ENCODE results near the gene MOB1B.
A peak's percentile ranks its signal among the peaks of the same experiment; 100 is the strongest.
"Not testable (repeated sequence)": the region's sequence is repeated elsewhere in the genome, so short reads cannot be mapped to it uniquely, and the experiment has no call there.

MOB1B gene

GRCh38 chr4:70979445-70980008, 77.4 kb downstream of the MOB1B start:
- Mint-ChIP-seq H3K9me3 (no peaks in the 10 kb centered on the region), H3K27ac (no peak overlapping the region), H3K4me1 (no peaks in the 10 kb centered on the region), H3K36me3 (peaks cover 1% of the 10 kb centered on the region), H3K4me3 (no peak overlapping the region), H3K27me3 (no peaks in the 10 kb centered on the region)

GRCh38 chr4:70980196-70980595, 78.0 kb downstream of the MOB1B start:
- H3K9me3 Mint-ChIP-seq: no peaks in the 10 kb centered on the region
- no peak overlapping the region for H3K4me3 Mint-ChIP-seq
- H3K27ac Mint-ChIP-seq: no peak overlapping the region
- H3K36me3 Mint-ChIP-seq: peaks cover 1% of the 10 kb centered on the region
- H3K4me1 Mint-ChIP-seq: no peaks in the 10 kb centered on the region
- H3K27me3 Mint-ChIP-seq: no peaks in the 10 kb centered on the region

GRCh38 chr4:70984106-70984505, 81.9 kb downstream of the MOB1B start:
- no peaks in the 10 kb centered on the region for H3K9me3 Mint-ChIP-seq
- no peak overlapping the region for H3K27ac Mint-ChIP-seq
- no peaks in the 10 kb centered on the region for H3K4me1 Mint-ChIP-seq
- no peaks in the 10 kb centered on the region for H3K36me3 Mint-ChIP-seq
- H3K4me3 Mint-ChIP-seq: no peak overlapping the region
- no peaks in the 10 kb centered on the region for H3K27me3 Mint-ChIP-seq

GRCh38 chr4:70984589-70984988, 82.4 kb downstream of the MOB1B start:
- Mint-ChIP-seq H3K4me3 (no peak overlapping the region), H3K4me1 (no peaks in the 10 kb centered on the region), H3K27me3 (no peaks in the 10 kb centered on the region), H3K36me3 (no peaks in the 10 kb centered on the region), H3K9me3 (no peaks in the 10 kb centered on the region), H3K27ac (no peak overlapping the region)

GRCh38 chr4:70991596-70991995, 89.4 kb downstream of the MOB1B start:
- Mint-ChIP-seq H3K4me1 (peaks cover 27% of the 10 kb centered on the region), H3K27me3 (no peaks in the 10 kb centered on the region), H3K36me3 (no peaks in the 10 kb centered on the region), H3K9me3 (no peaks in the 10 kb centered on the region), H3K27ac (no peak overlapping the region), H3K4me3 (no peak overlapping the region)

- H3K4me1 Mint-ChIP-seq: peaks cover 35% of the 10 kb centered on the region
- no peaks in the 10 kb centered on the region for H3K9me3 Mint-ChIP-seq
- H3K4me3 Mint-ChIP-seq: peak overlapping the region; percentile 94
- no peaks in the 10 kb centered on the region for H3K36me3 Mint-ChIP-seq
- H3K27me3 Mint-ChIP-seq: no peaks in the 10 kb centered on the region
- peak overlapping the region; percentile 92 for H3K27ac Mint-ChIP-seq
Measured at GRCh38 chr4:70992391-70992881, 90.3 kb downstream of the MOB1B start.

GRCh38 chr4:70993181-70994068, 91.3 kb downstream of the MOB1B start, which contains the start of gene DCK:
Gene DCK, plus strand, starts transcription at chr4:70993649. Its CDS starts 187 bp downstream, at chr4:70993836.
- peak within 1 kb of the TSS; percentile 92 for H3K27ac Mint-ChIP-seq
- H3K27me3 Mint-ChIP-seq: no peaks in the 10 kb centered on the region
- peaks cover 45% of the 10 kb centered on the region for H3K4me1 Mint-ChIP-seq

GRCh38 chr4:70994069-70994366, 91.8 kb downstream of the MOB1B start:
- peak overlapping the region; percentile 91 for H3K27ac Mint-ChIP-seq

More at GRCh38 chr4:70993181-70994068, 91.3 kb downstream of the MOB1B start, which contains the start of gene DCK:
- Mint-ChIP-seq H3K36me3 (peaks cover 3% of the 10 kb centered on the region), H3K9me3 (no peaks in the 10 kb centered on the region), H3K4me3 (peak within 1 kb of the TSS; percentile 94)

GRCh38 chr4:70994387-70995099, 92.4 kb downstream of the MOB1B start:
- Mint-ChIP-seq H3K27me3 (no peaks in the 10 kb centered on the region), H3K4me3 (peak overlapping the region; percentile 94), H3K9me3 (no peaks in the 10 kb centered on the region), H3K4me1 (peaks cover 56% of the 10 kb centered on the region), H3K27ac (peak overlapping the region; percentile 91), H3K36me3 (peaks cover 9% of the 10 kb centered on the region)

More at GRCh38 chr4:70994069-70994366, 91.8 kb downstream of the MOB1B start:
- Mint-ChIP-seq H3K27me3 (no peaks in the 10 kb centered on the region), H3K4me1 (peaks cover 50% of the 10 kb centered on the region), H3K9me3 (no peaks in the 10 kb centered on the region), H3K4me3 (peak overlapping the region; percentile 94), H3K36me3 (peaks cover 4% of the 10 kb centered on the region)

GRCh38 chr4:70996018-70996360, 93.8 kb downstream of the MOB1B start:
- Mint-ChIP-seq H3K36me3 (peaks cover 23% of the 10 kb centered on the region), H3K27me3 (no peaks in the 10 kb centered on the region), H3K4me1 (peaks cover 70% of the 10 kb centered on the region), H3K4me3 (peak overlapping the region; percentile 94), H3K9me3 (no peaks in the 10 kb centered on the region), H3K27ac (peak overlapping the region; percentile 91)

GRCh38 chr4:70997036-70997435, 94.9 kb downstream of the MOB1B start:
- H3K36me3 Mint-ChIP-seq: peaks cover 32% of the 10 kb centered on the region
- peak overlapping the region; percentile 72 for H3K27ac Mint-ChIP-seq
- peaks cover 81% of the 10 kb centered on the region for H3K4me1 Mint-ChIP-seq
- peak overlapping the region; percentile 94 for H3K4me3 Mint-ChIP-seq
- peaks cover 3% of the 10 kb centered on the region for H3K9me3 Mint-ChIP-seq
- no peaks in the 10 kb centered on the region for H3K27me3 Mint-ChIP-seq

- peaks cover 5% of the 10 kb centered on the region for H3K9me3 Mint-ChIP-seq
- no peaks in the 10 kb centered on the region for H3K27me3 Mint-ChIP-seq
- peaks cover 85% of the 10 kb centered on the region for H3K4me1 Mint-ChIP-seq
- peak overlapping the region; percentile 94 for H3K4me3 Mint-ChIP-seq
- H3K27ac Mint-ChIP-seq: peak overlapping the region; percentile 72
- peaks cover 34% of the 10 kb centered on the region for H3K36me3 Mint-ChIP-seq
Measured at GRCh38 chr4:70997546-70997945, 95.4 kb downstream of the MOB1B start.

GRCh38 chr4:70999639-71000038, 97.5 kb downstream of the MOB1B start:
- not testable (repeated sequence) for H3K4me3 Mint-ChIP-seq, H3K27me3 Mint-ChIP-seq, H3K9me3 Mint-ChIP-seq
- H3K36me3 Mint-ChIP-seq: peaks cover 37% of the 10 kb centered on the region
- H3K27ac Mint-ChIP-seq: peak overlapping the region; percentile 36
- H3K4me1 Mint-ChIP-seq: peaks cover 99% of the 10 kb centered on the region

- not testable (repeated sequence) for H3K27me3 Mint-ChIP-seq, H3K9me3 Mint-ChIP-seq
- Mint-ChIP-seq H3K4me1 (peaks cover 91% of the 10 kb centered on the region), H3K36me3 (peaks cover 37% of the 10 kb centered on the region), H3K27ac (peak overlapping the region; percentile 75), H3K4me3 (peak overlapping the region; percentile 13)
Measured at GRCh38 chr4:71001363-71001762, 99.2 kb downstream of the MOB1B start.

GRCh38 chr4:71004281-71004851, 102.2 kb downstream of the MOB1B start:
- peaks cover 30% of the 10 kb centered on the region for H3K36me3 Mint-ChIP-seq
- peaks cover 5% of the 10 kb centered on the region for H3K9me3 Mint-ChIP-seq
- peak overlapping the region; percentile 93 for H3K27ac Mint-ChIP-seq
- peak overlapping the region; percentile 62 for H3K4me3 Mint-ChIP-seq
- H3K4me1 Mint-ChIP-seq: peaks cover 88% of the 10 kb centered on the region
- no peaks in the 10 kb centered on the region for H3K27me3 Mint-ChIP-seq

All from activated naive CD4-positive, alpha-beta T cell treated with anti-CD3 and anti-CD28 coated beads, Interleukin-2, amount 50 U/mL, for 24 hours (primary cell).